H1 (cell line): ENCODE results near the gene TTC28.

Experiments used
- ATF2 ChIP-seq: IDR thresholded peaks from 2 replicates; pipeline ENCODE4 v1.6.1; 2012; ENCODE audit warnings: low read length, inconsistent platforms
- BCL11A ChIP-seq, 2 experiments: IDR thresholded peaks; one replicate each; pipeline ENCODE4 v1.6.1; 2011; ENCODE audit warnings: low read depth in 2 of 2, low read length in 2 of 2, mild to moderate bottlenecking in 2 of 2
- CHD7 ChIP-seq: fragments of 300-600 bp; sonication (generic); IDR thresholded peaks from 2 replicates; pipeline ENCODE4 v1.7.1; 2012; ENCODE audit warnings: low read length, moderate library complexity, mild to moderate bottlenecking, inconsistent platforms; ENCODE audit not compliant: insufficient replicate concordance
- CTCF ChIP-seq, 3 experiments: IDR thresholded peaks; 1 replicate in 2 of 3; 2 replicates in 1 of 3; pipeline versions ENCODE4 v1.5.1 to v1.6.1; 2011; ENCODE audit warnings: low read length in 3 of 3, mild to moderate bottlenecking in 3 of 3, inconsistent platforms in 2 of 3, low read depth in 1 of 3, moderate library complexity in 1 of 3; ENCODE audit not compliant: insufficient read depth in 1 of 3; ENCODE audit errors: control extremely low read depth in 1 of 3
- EGR1 ChIP-seq: IDR thresholded peaks from 2 replicates; pipeline ENCODE4 v1.6.1; 2011; ENCODE audit warnings: low read depth, low read length, borderline replicate concordance
- HDAC2 ChIP-seq, 2 experiments: fragments of 300-600 bp in 1 of 2; sonication (generic) in 1 of 2; IDR thresholded peaks; 2 replicates each; pipeline ENCODE4 v1.6.1; 2011 to 2012; ENCODE audit warnings: low read depth in 2 of 2, low read length in 2 of 2, mild to moderate bottlenecking in 2 of 2, moderate library complexity in 2 of 2, borderline replicate concordance in 1 of 2, inconsistent platforms in 1 of 2
- JUN ChIP-seq: IDR thresholded peaks from 2 replicates; pipeline ENCODE4 v1.6.1; 2011; ENCODE audit warnings: low read depth, mild to moderate bottlenecking, improper control_type of control experiment, low read length
- JUND ChIP-seq: IDR thresholded peaks from 2 replicates; pipeline ENCODE4 v1.6.1; 2011; ENCODE audit warnings: mild to moderate bottlenecking, improper control_type of control experiment, low read length
- MAX ChIP-seq: IDR thresholded peaks from 2 replicates; pipeline ENCODE4 v1.6.1; 2012; ENCODE audit warnings: inconsistent platforms
- NRF1 ChIP-seq: IDR thresholded peaks from 2 replicates; pipeline ENCODE4 v1.6.1; 2011; ENCODE audit warnings: mild to moderate bottlenecking, low read depth, low read length, improper control_type of control experiment
- POLR2A ChIP-seq, 2 experiments: IDR thresholded peaks; 1 replicate in 1 of 2; 2 replicates in 1 of 2; pipeline ENCODE4 v1.6.1; 2011; ENCODE audit warnings: low read depth in 2 of 2, low read length in 2 of 2, mild to moderate bottlenecking in 2 of 2; ENCODE audit errors: control extremely low read depth in 1 of 2
- POLR2AphosphoS5 ChIP-seq: IDR thresholded peaks from 2 replicates; pipeline ENCODE4 v1.6.1; 2011; ENCODE audit warnings: low read depth, low read length
- SP2 ChIP-seq: IDR thresholded peaks from 2 replicates; pipeline ENCODE4 v1.6.1; 2012; ENCODE audit warnings: mild to moderate bottlenecking, low read length, inconsistent platforms

GRCh38 chr22:28044546-28045173 lies 635.0 kb downstream of the TTC28 start:
- TF ChIP-seq POLR2A (IDR thresholded peaks at IDR 0.05; ENCODE audit: control extremely low read depth in 1 of 2, low read depth in 2 of 2, low read length in 2 of 2) (no peak), JUND (no peak), JUN (no peak), CTCF (IDR thresholded peaks at IDR 0.05; ENCODE audit: control extremely low read depth in 1 of 3, insufficient read depth in 1 of 3, low read depth in 1 of 3, low read length in 3 of 3) (no peak), SP2 (no peak), ATF2 (no peak), EGR1 (no peak), BCL11A (IDR thresholded peaks at IDR 0.05; ENCODE audit: low read depth in 2 of 2, low read length in 2 of 2) (no peak), MAX (no peak), HDAC2 (IDR thresholded peaks at IDR 0.05; ENCODE audit: borderline replicate concordance in 1 of 2, low read depth in 2 of 2, low read length in 2 of 2) (no peak), NRF1 (no peak), POLR2AphosphoS5 (no peak), CHD7 (no peak)
